KMS-11 (cell line): ENCODE results near the gene ARHGAP9.

ENCODE experiments used
- H2AFZ ChIP-seq: fragments of 200-600 bp; sonication (generic); 2 replicates; pipeline ENCODE4 v1.6.1; 2016; ENCODE audit warnings: antibody characterized with exemption, mixed run types, low read depth
- H3K27ac ChIP-seq: fragments of 200-600 bp; sonication (generic); 2 replicates; pipeline ENCODE4 v1.6.1; 2016; ENCODE audit warnings: mild to moderate bottlenecking, mixed run types
- H3K27me3 ChIP-seq: fragments of 200-600 bp; sonication (generic); 2 replicates; pipeline ENCODE4 v1.6.1; 2017; ENCODE audit warnings: mild to moderate bottlenecking, low read depth, mixed run types, moderate library complexity; ENCODE audit not compliant: insufficient read depth
- H3K36me3 ChIP-seq: fragments of 200-600 bp; sonication (generic); 2 replicates; pipeline ENCODE4 v1.6.1; 2017; ENCODE audit warnings: mild to moderate bottlenecking, mixed run types; ENCODE audit not compliant: insufficient read depth
- H3K4me1 ChIP-seq: fragments of 200-600 bp; sonication (generic); 2 replicates; pipeline ENCODE4 v1.6.1; 2016; ENCODE audit warnings: mild to moderate bottlenecking, low read depth, mixed run types; ENCODE audit not compliant: poor library complexity, severe bottlenecking
- H3K4me2 ChIP-seq: fragments of 200-600 bp; sonication (generic); 2 replicates; pipeline ENCODE4 v1.7.0; 2016; ENCODE audit warnings: mild to moderate bottlenecking, mixed run types
- H3K4me3 ChIP-seq: fragments of 200-600 bp; sonication (generic); IDR thresholded peaks from 2 replicates; pipeline ENCODE4 v1.6.1; 2017; ENCODE audit warnings: low read depth, low read length, mixed read lengths; ENCODE audit not compliant: insufficient read depth
- H3K79me2 ChIP-seq: fragments of 200-600 bp; sonication (generic); 2 replicates; pipeline ENCODE4 v1.6.1; 2016; ENCODE audit warnings: low read depth, mixed run types; ENCODE audit not compliant: insufficient read depth
- H3K9ac ChIP-seq: fragments of 200-600 bp; sonication (generic); 2 replicates; pipeline ENCODE4 v1.6.1; 2016; ENCODE audit warnings: mild to moderate bottlenecking, mixed run types
- H4K20me1 ChIP-seq: fragments of 200-600 bp; sonication (generic); 2 replicates; pipeline ENCODE4 v1.6.1; 2016; ENCODE audit warnings: mild to moderate bottlenecking, mixed run types; ENCODE audit not compliant: insufficient read depth
- CTCF ChIP-seq: fragments of 200-600 bp; sonication (generic); conservative IDR thresholded peaks from 2 replicates; pipeline ENCODE4 v1.6.1; 2017; ENCODE audit warnings: low read depth, mild to moderate bottlenecking, antibody characterized with exemption, low read length, moderate library complexity, mixed read lengths

Gene ARHGAP9

DNA sequence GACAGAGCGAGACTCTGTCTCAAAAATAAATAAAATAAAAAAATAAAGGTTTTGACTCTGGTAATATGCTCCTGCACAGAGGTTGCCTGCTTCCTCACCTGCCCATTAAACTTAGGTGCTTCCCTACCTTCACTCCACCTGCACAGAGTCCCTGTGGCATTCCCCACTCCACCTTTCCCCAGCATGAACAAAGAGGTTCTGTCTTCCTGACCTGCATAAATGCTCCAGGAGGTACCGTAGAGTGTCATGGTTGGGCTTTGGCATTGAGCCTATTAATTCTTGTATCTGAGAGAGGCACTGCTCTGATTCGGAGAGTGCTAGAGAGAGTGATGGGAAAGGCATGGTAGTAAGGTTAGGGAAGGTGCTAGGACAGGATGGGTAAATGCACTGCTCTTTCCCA, 6.3 kb downstream of the ARHGAP9 start:
- H3K27me3 ChIP-seq = peaks cover 65% of the 10 kb centered on the region
- no peak overlapping the region for H2AFZ ChIP-seq
- no peaks in the 10 kb centered on the region for H3K79me2 ChIP-seq
- no peaks in the 10 kb centered on the region for H4K20me1 ChIP-seq
- no peak overlapping the region for H3K4me3 ChIP-seq
- no peak overlapping the region for H3K4me2 ChIP-seq
- H3K27ac ChIP-seq = no peak overlapping the region
- no peak overlapping the region for H3K9ac ChIP-seq
- no peaks in the 10 kb centered on the region for H3K36me3 ChIP-seq
- peaks cover 9% of the 10 kb centered on the region for H3K4me1 ChIP-seq
- no peak for TF ChIP-seq CTCF

DNA sequence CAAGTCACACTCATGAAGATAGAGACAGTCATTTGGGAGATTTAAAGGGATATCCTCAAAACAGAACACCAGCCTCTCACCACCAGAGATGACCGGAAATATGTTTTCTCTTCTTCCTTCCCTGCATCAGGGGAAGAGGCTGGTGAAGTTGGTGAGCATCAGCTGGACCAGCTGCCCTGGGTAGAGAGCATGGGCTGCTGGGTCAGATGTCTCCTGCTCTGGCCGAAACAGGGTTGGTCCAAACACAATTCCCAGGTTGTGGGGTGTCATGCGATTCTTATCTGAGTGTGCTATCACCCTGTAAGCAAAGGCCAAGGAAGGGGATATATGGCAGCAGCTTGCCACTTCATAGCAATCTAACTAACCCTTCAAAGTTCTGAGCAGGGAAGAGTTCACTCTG, 7.3 kb downstream of the ARHGAP9 start:
- no peaks in the 10 kb centered on the region for H3K79me2 ChIP-seq
- H3K27me3 ChIP-seq = peaks cover 72% of the 10 kb centered on the region
- H3K4me1 ChIP-seq = peaks cover 3% of the 10 kb centered on the region
- H4K20me1 ChIP-seq = no peaks in the 10 kb centered on the region
- no peak overlapping the region for H3K4me3 ChIP-seq
- no peak for TF ChIP-seq CTCF
- H3K36me3 ChIP-seq = no peaks in the 10 kb centered on the region
- no peak overlapping the region for H2AFZ ChIP-seq
- no peak overlapping the region for H3K27ac ChIP-seq
- H3K4me2 ChIP-seq = no peak overlapping the region
- H3K9ac ChIP-seq = no peak overlapping the region

DNA sequence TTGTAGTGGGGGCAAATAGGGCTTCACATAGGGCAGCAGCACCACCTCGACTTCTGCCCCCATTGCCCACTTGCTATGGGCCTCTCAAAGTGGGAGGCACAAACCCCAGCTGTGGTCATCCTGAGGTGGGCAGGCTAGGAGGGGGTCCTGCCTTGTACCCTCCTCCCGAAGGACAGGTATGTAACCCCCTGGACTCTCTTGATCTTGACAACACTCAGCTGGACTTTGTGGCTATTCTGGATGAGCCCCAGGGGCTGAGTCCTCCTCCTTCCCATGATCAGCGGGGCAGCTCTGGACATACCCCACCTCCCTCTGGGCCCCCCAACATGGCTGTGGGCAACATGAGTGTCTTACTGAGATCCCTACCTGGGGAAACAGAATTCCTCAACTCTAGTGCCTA, 8.0 kb downstream of the ARHGAP9 start:
- TF ChIP-seq CTCF = no peak
- peaks cover 79% of the 10 kb centered on the region for H3K27me3 ChIP-seq

GRCh38 chr12:57470970-57471656, 8.6 kb downstream of the ARHGAP9 start:
- Histone ChIP-seq H3K27ac (no peak overlapping the region), H3K4me3 (no peak overlapping the region), H3K4me1 (no peaks in the 10 kb centered on the region), H3K9ac (no peak overlapping the region), H3K79me2 (no peaks in the 10 kb centered on the region), H3K4me2 (no peak overlapping the region), H4K20me1 (no peaks in the 10 kb centered on the region), H2AFZ (no peak overlapping the region), H3K27me3 (peaks cover 84% of the 10 kb centered on the region), H3K36me3 (no peaks in the 10 kb centered on the region)
- TF ChIP-seq CTCF = no peak

More for the DNA sequence above, 8.0 kb downstream of the ARHGAP9 start:
- Histone ChIP-seq H2AFZ (no peak overlapping the region), H4K20me1 (no peaks in the 10 kb centered on the region), H3K79me2 (no peaks in the 10 kb centered on the region), H3K4me2 (no peak overlapping the region), H3K4me1 (no peaks in the 10 kb centered on the region), H3K27ac (no peak overlapping the region), H3K36me3 (no peaks in the 10 kb centered on the region), H3K9ac (no peak overlapping the region), H3K4me3 (no peak overlapping the region)
